Measurements from ENCODE around the gene LONP2.
"Not testable (repeated sequence)": the region's sequence is repeated elsewhere in the genome, so short reads cannot be mapped to it uniquely, and the experiment has no call there.

Gene LONP2

GRCh38 chr16:48236286-48236685, 7.8 kb upstream of the LONP2 start:
- no peak for DNase-seq (ENCODE audit: low read depth)

GRCh38 chr16:48240147-48240546, 4.0 kb upstream of the LONP2 start:
- not testable (repeated sequence) for DNase-seq (ENCODE audit: low read depth)

- no peak for DNase-seq (ENCODE audit: low read depth)
Measured at GRCh38 chr16:48244863-48245195, 729 bp downstream of the LONP2 start.

- no peak for DNase-seq (ENCODE audit: low read depth)
Measured at GRCh38 chr16:48246066-48246465, 2.0 kb downstream of the LONP2 start.

- no peak for DNase-seq (ENCODE audit: low read depth)
Measured at GRCh38 chr16:48247311-48247710, 3.2 kb downstream of the LONP2 start, which contains the start of gene ABCC11. Gene ABCC11 (minus strand): TSS chr16:48247539. CDS start chr16:48231921, 15,618 bp downstream.

GRCh38 chr16:48250520-48251278, 6.6 kb downstream of the LONP2 start:
- no peak for DNase-seq (ENCODE audit: low read depth)

GRCh38 chr16:48252013-48252412, 7.9 kb downstream of the LONP2 start:
- no peak for DNase-seq (ENCODE audit: low read depth)

- DNase-seq (ENCODE audit: low read depth): no peak
Measured at GRCh38 chr16:48256579-48257177, 12.6 kb downstream of the LONP2 start.

GRCh38 chr16:48261569-48261968, 17.5 kb downstream of the LONP2 start:
- DNase-seq (ENCODE audit: low read depth): no peak

GRCh38 chr16:48262631-48263030, 18.5 kb downstream of the LONP2 start:
- DNase-seq (ENCODE audit: low read depth): no peak

- no peak for DNase-seq (ENCODE audit: low read depth)
Measured at GRCh38 chr16:48269011-48269410, 24.9 kb downstream of the LONP2 start.

- no peak for DNase-seq (ENCODE audit: low read depth)
Measured at GRCh38 chr16:48271728-48272127, 27.6 kb downstream of the LONP2 start.

GRCh38 chr16:48272837-48273421, 28.8 kb downstream of the LONP2 start:
- no peak for DNase-seq (ENCODE audit: low read depth)

GRCh38 chr16:48274476-48274875, 30.4 kb downstream of the LONP2 start:
- DNase-seq (ENCODE audit: low read depth): no peak

- DNase-seq (ENCODE audit: low read depth): no peak
Measured at GRCh38 chr16:48276102-48276501, 32.0 kb downstream of the LONP2 start.

- no peak for DNase-seq (ENCODE audit: low read depth)
Measured at GRCh38 chr16:48277158-48277557, 33.1 kb downstream of the LONP2 start.

- DNase-seq (ENCODE audit: low read depth): no peak
Measured at GRCh38 chr16:48279199-48279598, 35.1 kb downstream of the LONP2 start.

GRCh38 chr16:48280546-48280945, 36.4 kb downstream of the LONP2 start:
- DNase-seq (ENCODE audit: low read depth): no peak

- DNase-seq (ENCODE audit: low read depth): no peak
Measured at GRCh38 chr16:48282636-48283263, 38.6 kb downstream of the LONP2 start.

GRCh38 chr16:48284772-48285409, 40.8 kb downstream of the LONP2 start:
- no peak for DNase-seq (ENCODE audit: low read depth)

- no peak for DNase-seq (ENCODE audit: low read depth)
Measured at GRCh38 chr16:48287239-48287638, 43.1 kb downstream of the LONP2 start.

GRCh38 chr16:48291303-48291702, 47.2 kb downstream of the LONP2 start:
- DNase-seq (ENCODE audit: low read depth): no peak

GRCh38 chr16:48291754-48292153, 47.7 kb downstream of the LONP2 start:
- no peak for DNase-seq (ENCODE audit: low read depth)
